ENCODE measurements around the gene TMEM191B.
"Not testable (repeated sequence)": the region's sequence is repeated elsewhere in the genome, so short reads cannot be mapped to it uniquely, and the experiment has no call there.

The TMEM191B gene

GRCh38 chr22:18527752-18528596 lies at the start of gene TMEM191B:
TMEM191B (plus strand) TSS chr22:18527802; CDS start chr22:18527981, 179 bp downstream.
- DNase-seq (ENCODE audit: low read depth) = not testable (repeated sequence)

GRCh38 chr22:18496227-18496626 lies 31.4 kb upstream of the TMEM191B start:
- not testable (repeated sequence) for DNase-seq (ENCODE audit: low read depth)

- not testable (repeated sequence) for DNase-seq (ENCODE audit: low read depth)
Measured at GRCh38 chr22:18511327-18511726, 16.3 kb upstream of the TMEM191B start.

GRCh38 chr22:18512378-18512777 lies 15.2 kb upstream of the TMEM191B start:
- DNase-seq (ENCODE audit: low read depth) = not testable (repeated sequence)

GRCh38 chr22:18513454-18513853 lies 14.1 kb upstream of the TMEM191B start:
- not testable (repeated sequence) for DNase-seq (ENCODE audit: low read depth)

- DNase-seq (ENCODE audit: low read depth) = not testable (repeated sequence)
Measured at GRCh38 chr22:18518061-18518460, 9.5 kb upstream of the TMEM191B start, which contains the start of gene GGTLC3. GGTLC3 (minus strand) TSS chr22:18518161; CDS start chr22:18517897, 264 bp downstream.

GRCh38 chr22:18522762-18523161 lies 4.8 kb upstream of the TMEM191B start:
- DNase-seq (ENCODE audit: low read depth) = not testable (repeated sequence)

GRCh38 chr22:18523328-18523727 lies 4.3 kb upstream of the TMEM191B start:
- DNase-seq (ENCODE audit: low read depth) = not testable (repeated sequence)

GRCh38 chr22:18528597-18529415 lies 1.2 kb downstream of the TMEM191B start:
- peak; percentile 88 for DNase-seq (ENCODE audit: low read depth)

GRCh38 chr22:18529416-18530145 lies 2.0 kb downstream of the TMEM191B start:
- not testable (repeated sequence) for DNase-seq (ENCODE audit: low read depth)

- not testable (repeated sequence) for DNase-seq (ENCODE audit: low read depth)
Measured at GRCh38 chr22:18533633-18534032, 6.0 kb downstream of the TMEM191B start.

- not testable (repeated sequence) for DNase-seq (ENCODE audit: low read depth)
Measured at GRCh38 chr22:18534315-18534714, 6.7 kb downstream of the TMEM191B start.

GRCh38 chr22:18539994-18540393 lies 12.4 kb downstream of the TMEM191B start:
- DNase-seq (ENCODE audit: low read depth) = not testable (repeated sequence)

GRCh38 chr22:18543400-18543799 lies 15.8 kb downstream of the TMEM191B start:
- DNase-seq (ENCODE audit: low read depth) = not testable (repeated sequence)

GRCh38 chr22:18544615-18545014 lies 17.0 kb downstream of the TMEM191B start:
- not testable (repeated sequence) for DNase-seq (ENCODE audit: low read depth)

- not testable (repeated sequence) for DNase-seq (ENCODE audit: low read depth)
Measured at GRCh38 chr22:18549458-18550179, 22.0 kb downstream of the TMEM191B start.

- DNase-seq (ENCODE audit: low read depth) = not testable (repeated sequence)
Measured at GRCh38 chr22:18551046-18551445, 23.4 kb downstream of the TMEM191B start.

- not testable (repeated sequence) for DNase-seq (ENCODE audit: low read depth)
Measured at GRCh38 chr22:18552839-18553597, 25.4 kb downstream of the TMEM191B start.

- DNase-seq (ENCODE audit: low read depth) = not testable (repeated sequence)
Measured at GRCh38 chr22:18554280-18555256, 27.0 kb downstream of the TMEM191B start.

Data from activated T-cell treated with anti-CD3 and anti-CD28 coated beads for 48 hours (primary cell).